H1 (cell line): ENCODE results near the gene MBIP. TPM values are rescaled to one million over a fixed set of nuclear protein-coding genes. Genes with fewer than 3 reads are reported as not detected.

Source experiments
- ATF2 ChIP-seq: IDR thresholded peaks from 2 replicates; pipeline ENCODE4 v1.6.1; 2012; ENCODE audit warnings: low read length, inconsistent platforms
- SAP30 ChIP-seq: fragments of 300-600 bp; sonication (generic); IDR thresholded peaks from 2 replicates; pipeline ENCODE4 v1.7.1; 2012; ENCODE audit warnings: low read length, moderate library complexity, mild to moderate bottlenecking, inconsistent platforms; ENCODE audit not compliant: insufficient read depth, insufficient replicate concordance
- ZNF274 ChIP-seq: IDR thresholded peaks from 2 replicates; pipeline ENCODE4 v1.7.0; 2012; ENCODE audit warnings: low read length, borderline replicate concordance; ENCODE audit errors: extremely low read depth
- polyA plus RNA-seq, 7 experiments: library from polyadenylated mRNA; depleted of rRNA in 3 of 7; stranded (reverse) in 5 of 7; unstranded in 2 of 7; fragments of >200 nt in 5 of 7; fragments of 200-250 nt in 2 of 7; gene quantifications; 1 replicate in 5 of 7; 2 replicates in 1 of 7; 4 replicates in 1 of 7; pipeline versions ENCODE4 v1.2.1 to v1.2.3, GENCODE V29; 2011 to 2013; ENCODE audit warnings: missing spikeins in 2 of 7, mixed read lengths in 2 of 7
- total RNA-seq: library from RNA; stranded (reverse); fragmentation: NEBNext Ultra II Directional; extraction: Animal tissue kit (Norgen Biotek cat#: 25700); gene quantifications from 2 replicates; pipeline ENCODE4 v1.2.1, GENCODE V29; 2021

The MBIP gene
- total and polyA plus RNA-seq, 2 of the 8 experiments (the other 6 are each of a cell fraction or from before 2014, with no cell fraction given), result 15.0 to 27.4 TPM

GRCh38 chr14:36356862-36357261 lies 36.4 kb upstream of the MBIP start (continued):
- TF ChIP-seq ATF2 (no peak), ZNF274 (no peak), SAP30 (no peak)
